HEK293 (cell line): Measurements from ENCODE around the gene VIPR2.

Source experiments
- CTCF ChIA-PET: fragments of 350-600 bp; formaldehyde crosslinking; extraction: SDS; loops from one replicate; lab custom pipeline; 2021; ENCODE audit warnings: antibody characterized with exemption; lab: Yijun Ruan, JAX
- POLR2A ChIA-PET: fragments of 300-600 bp; formaldehyde crosslinking; extraction: SDS; loops from one replicate; lab custom pipeline; 2020; ENCODE audit warnings: antibody characterized with exemption, inconsistent platforms; lab: Yijun Ruan, JAX
- H3K27ac ChIP-seq: fragments of 200-500 bp; sonication (Bioruptor generic); 2 replicates; pipeline ENCODE4 v1.5.1; 2014; ENCODE audit warnings: low read depth, low read length, control low read depth, inconsistent platforms; ENCODE audit errors: extremely low read depth
- H3K36me3 ChIP-seq, 2 experiments: fragments of 200-500 bp in 1 of 2; sonication (Bioruptor generic) in 1 of 2; 1 replicate in 1 of 2; 2 replicates in 1 of 2; pipeline ENCODE4 v1.5.1; 2014 to 2017; ENCODE audit warnings: inconsistent platforms in 2 of 2, low read length in 2 of 2; ENCODE audit not compliant: control insufficient read depth in 2 of 2, insufficient read depth in 1 of 2
- H3K4me1 ChIP-seq: fragments of 200-500 bp; sonication (Bioruptor generic); 2 replicates; pipeline ENCODE4 v1.5.1; 2014; ENCODE audit warnings: mild to moderate bottlenecking, low read length, inconsistent platforms; ENCODE audit not compliant: control insufficient read depth, insufficient read depth
- H3K4me3 ChIP-seq: 2 replicates; pipeline ENCODE4 v1.5.1; 2011; ENCODE audit warnings: low read depth, mild to moderate bottlenecking, control low read depth, low read length, moderate library complexity
- H3K9me3 ChIP-seq: fragments of 200-500 bp; sonication (Bioruptor generic); 2 replicates; pipeline ENCODE4 v1.5.1; 2014; ENCODE audit warnings: low read depth, low read length, inconsistent platforms; ENCODE audit not compliant: control insufficient read depth, insufficient read depth
- GLI4 ChIP-seq: fragments of 450-650 bp; formaldehyde crosslinking; IDR thresholded peaks from 2 replicates; pipeline ENCODE4 v1.5.1; 2016; ENCODE audit warnings: missing biosample characterization, missing genetic modification characterization
- MZF1 ChIP-seq: fragments of 450-650 bp; formaldehyde crosslinking; IDR thresholded peaks from 2 replicates; pipeline ENCODE4 v1.5.1; 2017; ENCODE audit warnings: missing biosample characterization, missing genetic modification characterization, borderline replicate concordance
- PRDM1 ChIP-seq: fragments of 450-650 bp; formaldehyde crosslinking; IDR thresholded peaks from 2 replicates; pipeline ENCODE4; 2016; ENCODE audit warnings: missing biosample characterization, missing genetic modification characterization
- ZBTB17 ChIP-seq: fragments of 450-650 bp; formaldehyde crosslinking; IDR thresholded peaks from 2 replicates; pipeline ENCODE4 v1.5.1; 2016; ENCODE audit warnings: missing biosample characterization, missing genetic modification characterization
- ZFP69B ChIP-seq: fragments of 450-650 bp; formaldehyde crosslinking; IDR thresholded peaks from 2 replicates; pipeline ENCODE4 v1.5.1; 2016; ENCODE audit warnings: missing biosample characterization, missing genetic modification characterization
- ZNF112 ChIP-seq: fragments of 450-650 bp; formaldehyde crosslinking; IDR thresholded peaks from 2 replicates; pipeline ENCODE4 v1.5.0; 2017; ENCODE audit warnings: missing biosample characterization, missing genetic modification characterization
- ZNF114 ChIP-seq: fragments of 450-650 bp; formaldehyde crosslinking; IDR thresholded peaks from 2 replicates; pipeline ENCODE4 v1.5.0; 2017; ENCODE audit warnings: missing biosample characterization, missing genetic modification characterization
- ZNF202 ChIP-seq: fragments of 450-650 bp; formaldehyde crosslinking; IDR thresholded peaks from 2 replicates; pipeline ENCODE4 v1.5.1; 2016; ENCODE audit warnings: missing biosample characterization, missing genetic modification characterization, borderline replicate concordance
- ZNF366 ChIP-seq: fragments of 450-650 bp; formaldehyde crosslinking; conservative IDR thresholded peaks from 2 replicates; pipeline ENCODE4 v1.5.1; 2016; ENCODE audit warnings: missing biosample characterization, missing genetic modification characterization
- ZNF391 ChIP-seq: fragments of 450-650 bp; formaldehyde crosslinking; IDR thresholded peaks from 2 replicates; pipeline ENCODE4 v1.5.1; 2016; ENCODE audit warnings: low read depth, missing biosample characterization, missing genetic modification characterization, borderline replicate concordance
- ZNF404 ChIP-seq: fragments of 450-650 bp; formaldehyde crosslinking; IDR thresholded peaks from 2 replicates; pipeline ENCODE4 v1.5.1; 2017; ENCODE audit warnings: missing biosample characterization, missing genetic modification characterization
- ZNF426 ChIP-seq: fragments of 450-650 bp; formaldehyde crosslinking; IDR thresholded peaks from 2 replicates; pipeline ENCODE4 v1.5.1; 2017; ENCODE audit warnings: missing biosample characterization, missing genetic modification characterization, mild to moderate bottlenecking, inconsistent platforms, moderate library complexity
- ZNF596 ChIP-seq: fragments of 450-650 bp; IDR thresholded peaks from 2 replicates; pipeline ENCODE4 v1.5.0; 2018; ENCODE audit warnings: missing biosample characterization, mild to moderate bottlenecking, missing genetic modification characterization, moderate library complexity
- TF ChIP-seq, protein P1 (sequence below): fragments of 450-650 bp; formaldehyde crosslinking; conservative IDR thresholded peaks from 2 replicates; pipeline ENCODE4 v1.5.1; 2016; ENCODE audit warnings: low read depth, missing biosample characterization, missing genetic modification characterization
- TF ChIP-seq, protein P2 (sequence below): fragments of 450-650 bp; formaldehyde crosslinking; IDR thresholded peaks from 2 replicates; pipeline ENCODE4 v1.5.1; 2017; ENCODE audit warnings: missing biosample characterization, missing genetic modification characterization

The VIPR2 gene

DNA sequence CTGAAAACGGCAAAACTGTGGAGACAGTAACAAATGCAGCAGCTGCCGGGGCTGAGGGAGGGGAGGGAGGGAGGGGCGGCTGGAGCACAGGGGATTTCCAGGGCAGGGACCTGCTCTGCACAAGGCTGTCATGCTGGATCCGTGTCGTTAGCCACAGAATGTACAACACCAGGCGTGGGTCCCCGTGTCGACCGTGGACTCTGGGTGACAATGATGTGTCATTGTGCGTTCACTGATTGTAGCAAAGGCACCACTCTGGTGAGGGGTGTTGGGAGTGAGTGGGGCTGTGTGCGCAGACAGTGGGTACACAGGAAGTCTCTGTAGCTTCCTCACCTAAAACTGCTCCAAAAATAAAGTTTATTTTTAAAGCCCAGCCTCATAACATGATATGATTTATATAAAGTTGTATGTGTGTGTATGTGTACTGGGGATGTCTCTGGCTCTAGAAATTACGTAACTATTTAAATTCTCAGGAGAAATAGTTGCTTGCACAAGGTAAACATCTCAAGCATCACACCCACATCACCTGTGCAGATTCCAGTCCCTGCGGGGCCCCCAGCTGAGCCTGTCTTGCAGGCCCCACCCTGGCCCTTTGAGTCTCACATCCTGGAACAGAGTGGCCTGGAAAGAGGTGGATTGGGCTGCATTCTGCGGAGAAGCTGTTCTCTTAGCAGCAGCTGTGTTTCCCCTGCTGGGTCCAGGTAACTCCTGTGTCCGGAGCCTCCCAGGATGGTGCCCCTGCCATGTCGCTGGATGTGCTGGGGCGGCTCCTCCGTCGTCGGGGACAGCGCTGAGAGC lies 152.6 kb downstream of the VIPR2 start:
- H3K36me3 ChIP-seq = no peaks in the 10 kb centered on the region
- H3K27ac ChIP-seq = no peak overlapping the region
- no peaks in the 10 kb centered on the region for H3K4me1 ChIP-seq
- H3K9me3 ChIP-seq = no peaks in the 10 kb centered on the region
- no peak overlapping the region for H3K4me3 ChIP-seq
- ChIA-PET POLR2A (no interaction called here), CTCF (interaction anchor here (0.6 to 2.9 kb wide), 2 partner anchors 15 to 61 kb away, joined by 3 to 12 read pairs; no protein-coding TSS in a partner anchor)
- TF ChIP-seq ZNF202 (tag by site-specific recombination) (no peak), PRDM1 (tag by site-specific recombination) (no peak), ZNF391 (tag by site-specific recombination) (no peak)
- TF ChIP-seq, protein P1, sequence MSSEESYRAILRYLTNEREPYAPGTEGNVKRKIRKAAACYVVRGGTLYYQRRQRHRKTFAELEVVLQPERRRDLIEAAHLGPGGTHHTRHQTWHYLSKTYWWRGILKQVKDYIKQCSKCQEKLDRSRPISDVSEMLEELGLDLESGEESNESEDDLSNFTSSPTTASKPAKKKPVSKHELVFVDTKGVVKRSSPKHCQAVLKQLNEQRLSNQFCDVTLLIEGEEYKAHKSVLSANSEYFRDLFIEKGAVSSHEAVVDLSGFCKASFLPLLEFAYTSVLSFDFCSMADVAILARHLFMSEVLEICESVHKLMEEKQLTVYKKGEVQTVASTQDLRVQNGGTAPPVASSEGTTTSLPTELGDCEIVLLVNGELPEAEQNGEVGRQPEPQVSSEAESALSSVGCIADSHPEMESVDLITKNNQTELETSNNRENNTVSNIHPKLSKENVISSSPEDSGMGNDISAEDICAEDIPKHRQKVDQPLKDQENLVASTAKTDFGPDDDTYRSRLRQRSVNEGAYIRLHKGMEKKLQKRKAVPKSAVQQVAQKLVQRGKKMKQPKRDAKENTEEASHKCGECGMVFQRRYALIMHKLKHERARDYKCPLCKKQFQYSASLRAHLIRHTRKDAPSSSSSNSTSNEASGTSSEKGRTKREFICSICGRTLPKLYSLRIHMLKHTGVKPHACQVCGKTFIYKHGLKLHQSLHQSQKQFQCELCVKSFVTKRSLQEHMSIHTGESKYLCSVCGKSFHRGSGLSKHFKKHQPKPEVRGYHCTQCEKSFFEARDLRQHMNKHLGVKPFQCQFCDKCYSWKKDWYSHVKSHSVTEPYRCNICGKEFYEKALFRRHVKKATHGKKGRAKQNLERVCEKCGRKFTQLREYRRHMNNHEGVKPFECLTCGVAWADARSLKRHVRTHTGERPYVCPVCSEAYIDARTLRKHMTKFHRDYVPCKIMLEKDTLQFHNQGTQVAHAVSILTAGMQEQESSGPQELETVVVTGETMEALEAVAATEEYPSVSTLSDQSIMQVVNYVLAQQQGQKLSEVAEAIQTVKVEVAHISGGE (tag by site-specific recombination) = no peak

DNA sequence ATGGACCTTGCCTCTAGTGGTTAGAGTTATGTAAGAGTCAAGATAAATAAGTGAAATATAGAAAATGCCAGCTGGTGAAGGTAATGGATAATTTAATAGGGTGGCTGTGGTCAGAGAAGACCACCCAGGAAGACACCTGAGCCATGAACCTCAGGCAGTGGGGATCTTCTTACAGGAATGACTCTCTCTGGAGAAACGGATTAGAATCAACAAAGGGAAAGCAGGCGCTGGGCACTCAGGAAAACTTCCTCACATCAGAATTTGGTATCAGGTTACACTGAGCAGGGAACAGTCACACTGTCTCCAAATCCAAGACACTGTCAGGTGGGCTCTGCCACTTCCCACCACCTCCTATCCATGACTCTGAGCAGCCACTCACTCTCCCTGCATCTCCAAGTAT lies 155.7 kb downstream of the VIPR2 start:
- Histone ChIP-seq H3K4me3 (no peak overlapping the region), H3K36me3 (no peaks in the 10 kb centered on the region), H3K27ac (no peak overlapping the region), H3K9me3 (no peaks in the 10 kb centered on the region), H3K4me1 (no peaks in the 10 kb centered on the region)
- CTCF ChIA-PET = no interaction called here
- POLR2A ChIA-PET = no interaction called here
- TF ChIP-seq ZBTB17 (tag by site-specific recombination) = no peak
- no peak for TF ChIP-seq ZNF426 (tag by site-specific recombination)
- TF ChIP-seq ZNF112 (tag by site-specific recombination) = no peak
- TF ChIP-seq ZNF596 (tag by site-specific recombination) = no peak
- TF ChIP-seq ZFP69B = no peak

DNA sequence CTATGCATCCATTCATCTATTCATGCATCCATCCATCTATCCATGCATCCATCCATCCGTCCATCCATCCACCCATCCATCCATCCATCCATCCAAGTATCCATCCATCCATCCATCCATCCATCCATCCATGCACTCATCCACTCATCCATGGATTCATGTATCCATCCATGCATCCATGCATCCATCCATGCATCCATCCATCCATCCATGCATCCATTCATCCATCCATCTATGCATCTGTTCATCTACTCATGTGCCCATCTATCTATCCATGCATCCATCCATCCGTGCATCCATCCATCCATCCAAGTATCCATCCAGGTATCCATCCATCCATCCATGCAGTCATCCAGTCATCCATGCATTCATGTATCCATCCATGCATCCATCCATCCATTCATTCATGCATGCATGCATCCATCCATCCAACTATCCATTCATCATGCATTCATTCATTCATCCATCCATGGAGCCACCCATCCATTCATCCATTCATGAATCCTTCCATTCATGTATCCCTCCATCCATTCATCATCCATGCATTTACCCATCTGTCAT lies 156.3 kb downstream of the VIPR2 start:
- no peaks in the 10 kb centered on the region for H3K36me3 ChIP-seq
- H3K27ac ChIP-seq = no peak overlapping the region
- no peak overlapping the region for H3K4me3 ChIP-seq
- no peaks in the 10 kb centered on the region for H3K9me3 ChIP-seq
- TF ChIP-seq ZNF404 (tag by site-specific recombination) (no peak), ZNF114 (tag by site-specific recombination) (no peak), ZBTB17 (tag by site-specific recombination) (peak; percentile 91), ZNF366 (tag by site-specific recombination) (peak; percentile 90), MZF1 (tag by site-specific recombination) (no peak), GLI4 (no peak)
- TF ChIP-seq, protein P2, sequence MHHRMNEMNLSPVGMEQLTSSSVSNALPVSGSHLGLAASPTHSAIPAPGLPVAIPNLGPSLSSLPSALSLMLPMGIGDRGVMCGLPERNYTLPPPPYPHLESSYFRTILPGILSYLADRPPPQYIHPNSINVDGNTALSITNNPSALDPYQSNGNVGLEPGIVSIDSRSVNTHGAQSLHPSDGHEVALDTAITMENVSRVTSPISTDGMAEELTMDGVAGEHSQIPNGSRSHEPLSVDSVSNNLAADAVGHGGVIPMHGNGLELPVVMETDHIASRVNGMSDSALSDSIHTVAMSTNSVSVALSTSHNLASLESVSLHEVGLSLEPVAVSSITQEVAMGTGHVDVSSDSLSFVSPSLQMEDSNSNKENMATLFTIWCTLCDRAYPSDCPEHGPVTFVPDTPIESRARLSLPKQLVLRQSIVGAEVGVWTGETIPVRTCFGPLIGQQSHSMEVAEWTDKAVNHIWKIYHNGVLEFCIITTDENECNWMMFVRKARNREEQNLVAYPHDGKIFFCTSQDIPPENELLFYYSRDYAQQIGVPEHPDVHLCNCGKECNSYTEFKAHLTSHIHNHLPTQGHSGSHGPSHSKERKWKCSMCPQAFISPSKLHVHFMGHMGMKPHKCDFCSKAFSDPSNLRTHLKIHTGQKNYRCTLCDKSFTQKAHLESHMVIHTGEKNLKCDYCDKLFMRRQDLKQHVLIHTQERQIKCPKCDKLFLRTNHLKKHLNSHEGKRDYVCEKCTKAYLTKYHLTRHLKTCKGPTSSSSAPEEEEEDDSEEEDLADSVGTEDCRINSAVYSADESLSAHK (tag by site-specific recombination) = no peak
- TF ChIP-seq, all 188 proteins: peak for 2
- ChIA-PET POLR2A (no interaction called here), CTCF (no interaction called here)
- no peaks in the 10 kb centered on the region for H3K4me1 ChIP-seq
